Loucy (cell line): ENCODE measurements around the gene ARHGEF26.

ENCODE experiments used
- H2AFZ ChIP-seq: fragments of 200-600 bp; sonication (generic); 2 replicates; pipeline ENCODE4 v1.6.0; 2016; ENCODE audit warnings: antibody characterized with exemption, mild to moderate bottlenecking, low read length, moderate library complexity
- H3F3A ChIP-seq: fragments of 200-600 bp; 2 replicates; pipeline ENCODE4 v1.6.0; 2016; ENCODE audit warnings: antibody characterized with exemption, low read depth, mild to moderate bottlenecking
- H3K27me3 ChIP-seq: fragments of 200-600 bp; sonication (generic); 2 replicates; pipeline ENCODE4 v1.6.1; 2014; ENCODE audit warnings: low read length, mild to moderate bottlenecking; ENCODE audit not compliant: insufficient read depth, poor library complexity, severe bottlenecking
- H3K36me3 ChIP-seq: fragments of 200-600 bp; sonication (generic); 2 replicates; pipeline ENCODE4 v1.6.1; 2016; ENCODE audit warnings: low read length; ENCODE audit not compliant: insufficient read depth
- H3K4me1 ChIP-seq: fragments of 200-600 bp; sonication (generic); 2 replicates; pipeline ENCODE4 v1.5.1; 2014; ENCODE audit warnings: low read length, mild to moderate bottlenecking; ENCODE audit not compliant: insufficient read depth, poor library complexity, severe bottlenecking
- H3K4me2 ChIP-seq: fragments of 200-600 bp; sonication (generic); 2 replicates; pipeline ENCODE4 v1.6.0; 2014; ENCODE audit warnings: antibody characterized with exemption, low read length, low read depth, mild to moderate bottlenecking; ENCODE audit not compliant: poor library complexity, severe bottlenecking
- H3K4me3 ChIP-seq: fragments of 200-600 bp; sonication (generic); 2 replicates; pipeline ENCODE4 v1.5.1; 2014; ENCODE audit warnings: low read length, mild to moderate bottlenecking, mixed read lengths; ENCODE audit not compliant: poor library complexity, severe bottlenecking
- H3K79me2 ChIP-seq: fragments of 200-600 bp; sonication (generic); 2 replicates; pipeline ENCODE4 v1.6.1; 2014; ENCODE audit warnings: low read length; ENCODE audit not compliant: insufficient read depth
- H3K9ac ChIP-seq: fragments of 200-600 bp; sonication (generic); 2 replicates; pipeline ENCODE4 v1.6.0; 2014; ENCODE audit warnings: mild to moderate bottlenecking, low read depth, low read length, moderate library complexity; ENCODE audit not compliant: poor library complexity, severe bottlenecking
- H3K9me2 ChIP-seq: fragments of 200-600 bp; sonication (generic); replicated peaks from 2 replicates; pipeline ENCODE4 v1.6.1; 2016; ENCODE audit warnings: low read depth, low read length, mixed read lengths
- H3K9me3 ChIP-seq: fragments of 200-600 bp; sonication (generic); 2 replicates; pipeline ENCODE4 v1.6.1; 2014; ENCODE audit warnings: mild to moderate bottlenecking, antibody characterized with exemption, low read length, low read depth; ENCODE audit not compliant: insufficient read depth
- H4K20me1 ChIP-seq: fragments of 200-600 bp; sonication (generic); 2 replicates; pipeline ENCODE4 v1.6.0; 2014; ENCODE audit warnings: antibody characterized with exemption, low read length, mild to moderate bottlenecking; ENCODE audit not compliant: insufficient read depth, poor library complexity, severe bottlenecking
- EZH2phosphoT487 ChIP-seq: fragments of 200-600 bp; IDR thresholded peaks from 2 replicates; pipeline ENCODE4 v1.6.1; 2018; ENCODE audit warnings: antibody characterized with exemption, mild to moderate bottlenecking, moderate library complexity, borderline replicate concordance
- TF ChIP-seq, protein P1 (sequence below): fragments of 200-600 bp; sonication (generic); conservative IDR thresholded peaks from 2 replicates; pipeline ENCODE4 v1.5.1; 2014; ENCODE audit warnings: mild to moderate bottlenecking, antibody characterized with exemption, low read length

The ARHGEF26 gene

DNA sequence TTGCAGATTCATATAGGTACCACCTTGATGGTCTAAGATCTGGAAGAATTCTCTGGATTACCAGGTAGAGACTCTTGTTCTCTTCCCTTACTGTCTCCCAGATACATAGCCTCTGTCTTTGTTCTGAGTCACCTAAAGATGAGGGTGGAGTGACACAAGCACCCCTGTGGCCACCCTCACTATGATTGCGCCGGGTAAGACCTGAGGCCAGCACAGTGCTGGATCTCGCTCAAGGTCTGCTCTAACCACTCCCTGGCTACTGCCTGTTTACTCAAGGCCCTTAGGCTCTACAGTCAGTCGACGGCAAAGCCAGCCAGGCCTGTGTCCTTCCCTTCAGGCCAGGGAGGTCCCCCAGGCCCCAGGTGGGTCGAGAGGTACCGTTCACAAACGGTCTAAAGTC, 88.3 kb downstream of the ARHGEF26 start:
- Histone ChIP-seq H2AFZ (no peak overlapping the region), H4K20me1 (no peaks in the 10 kb centered on the region), H3K4me1 (no peaks in the 10 kb centered on the region), H3K9me2 (no peaks in the 10 kb centered on the region), H3K79me2 (no peaks in the 10 kb centered on the region), H3K4me3 (no peak overlapping the region), H3K4me2 (no peak overlapping the region), H3K9me3 (no peaks in the 10 kb centered on the region; the same call in 1 of the 2 replicates), H3K27me3 (no peaks in the 10 kb centered on the region), H3F3A (no peaks in the 10 kb centered on the region), H3K9ac (no peak overlapping the region), H3K36me3 (no peaks in the 10 kb centered on the region)
- TF ChIP-seq EZH2phosphoT487: no peak
- TF ChIP-seq, protein P1, sequence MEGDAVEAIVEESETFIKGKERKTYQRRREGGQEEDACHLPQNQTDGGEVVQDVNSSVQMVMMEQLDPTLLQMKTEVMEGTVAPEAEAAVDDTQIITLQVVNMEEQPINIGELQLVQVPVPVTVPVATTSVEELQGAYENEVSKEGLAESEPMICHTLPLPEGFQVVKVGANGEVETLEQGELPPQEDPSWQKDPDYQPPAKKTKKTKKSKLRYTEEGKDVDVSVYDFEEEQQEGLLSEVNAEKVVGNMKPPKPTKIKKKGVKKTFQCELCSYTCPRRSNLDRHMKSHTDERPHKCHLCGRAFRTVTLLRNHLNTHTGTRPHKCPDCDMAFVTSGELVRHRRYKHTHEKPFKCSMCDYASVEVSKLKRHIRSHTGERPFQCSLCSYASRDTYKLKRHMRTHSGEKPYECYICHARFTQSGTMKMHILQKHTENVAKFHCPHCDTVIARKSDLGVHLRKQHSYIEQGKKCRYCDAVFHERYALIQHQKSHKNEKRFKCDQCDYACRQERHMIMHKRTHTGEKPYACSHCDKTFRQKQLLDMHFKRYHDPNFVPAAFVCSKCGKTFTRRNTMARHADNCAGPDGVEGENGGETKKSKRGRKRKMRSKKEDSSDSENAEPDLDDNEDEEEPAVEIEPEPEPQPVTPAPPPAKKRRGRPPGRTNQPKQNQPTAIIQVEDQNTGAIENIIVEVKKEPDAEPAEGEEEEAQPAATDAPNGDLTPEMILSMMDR: no peak

DNA sequence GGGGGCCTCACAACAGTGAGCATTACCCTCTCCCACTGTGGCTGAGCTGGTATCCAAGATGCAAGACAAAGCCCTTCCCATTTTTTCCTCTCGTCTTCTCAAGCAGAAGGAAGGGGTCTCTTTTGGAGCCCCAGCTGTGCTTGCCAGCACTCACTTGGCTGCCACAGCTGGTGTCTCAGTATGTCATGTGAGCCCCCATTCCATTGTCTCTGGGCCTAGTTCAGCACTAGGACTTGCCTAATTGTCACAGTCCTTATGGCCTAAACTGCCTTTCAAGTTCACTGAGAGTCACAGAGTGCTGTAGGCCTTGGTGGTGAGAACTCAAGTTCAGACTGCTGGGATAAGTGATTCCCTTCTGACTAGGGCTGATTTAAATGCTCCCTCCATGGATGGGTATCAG, 89.8 kb downstream of the ARHGEF26 start:
- Histone ChIP-seq H3K9me2 (no peaks in the 10 kb centered on the region), H4K20me1 (no peaks in the 10 kb centered on the region), H3F3A (no peaks in the 10 kb centered on the region), H3K27me3 (no peaks in the 10 kb centered on the region), H3K9ac (no peak overlapping the region), H3K36me3 (no peaks in the 10 kb centered on the region), H2AFZ (no peak overlapping the region), H3K79me2 (no peaks in the 10 kb centered on the region), H3K4me2 (no peak overlapping the region), H3K4me1 (no peaks in the 10 kb centered on the region), H3K4me3 (no peak overlapping the region), H3K9me3 (no peaks in the 10 kb centered on the region)
- TF ChIP-seq, protein P1: no peak
- no peak for TF ChIP-seq EZH2phosphoT487

DNA sequence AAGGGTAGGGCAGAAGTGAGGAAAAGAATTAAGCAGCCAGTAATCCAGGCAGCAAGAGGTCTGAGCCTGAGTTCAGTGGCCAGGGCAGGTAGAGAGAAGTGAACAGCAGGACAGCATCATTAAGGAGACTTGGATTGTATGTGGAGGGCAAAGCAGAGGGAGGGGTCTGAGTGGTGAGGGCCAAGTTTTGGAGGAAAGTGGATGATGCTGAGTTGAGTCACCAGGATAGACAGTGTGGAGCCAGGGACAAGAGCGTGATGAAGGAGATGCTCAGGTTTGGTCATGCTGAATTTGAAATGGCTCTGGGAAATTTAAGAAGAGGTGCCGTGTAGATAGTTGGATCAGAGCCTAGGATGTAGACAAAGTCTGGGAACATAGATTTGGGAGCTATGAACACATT, 93.1 kb downstream of the ARHGEF26 start:
- no peak overlapping the region for H3K4me3 ChIP-seq
- no peaks in the 10 kb centered on the region for H3K9me2 ChIP-seq
- no peaks in the 10 kb centered on the region for H3K36me3 ChIP-seq
- H3K9me3 ChIP-seq: no peaks in the 10 kb centered on the region
- TF ChIP-seq, protein P1: no peak
- TF ChIP-seq EZH2phosphoT487: no peak
- no peaks in the 10 kb centered on the region for H3K27me3 ChIP-seq
- no peaks in the 10 kb centered on the region for H3K79me2 ChIP-seq
- no peak overlapping the region for H3K9ac ChIP-seq
- no peak overlapping the region for H3K4me2 ChIP-seq
- no peak overlapping the region for H2AFZ ChIP-seq
- H4K20me1 ChIP-seq: no peaks in the 10 kb centered on the region
- 0 out of 2 replicates have a peak, but pooled peaks cover 6% of the 10 kb centered on the region for H3F3A ChIP-seq
- peaks cover 7% of the 10 kb centered on the region for H3K4me1 ChIP-seq
